ENCODE measurements around the gene UBR4.

DNA sequence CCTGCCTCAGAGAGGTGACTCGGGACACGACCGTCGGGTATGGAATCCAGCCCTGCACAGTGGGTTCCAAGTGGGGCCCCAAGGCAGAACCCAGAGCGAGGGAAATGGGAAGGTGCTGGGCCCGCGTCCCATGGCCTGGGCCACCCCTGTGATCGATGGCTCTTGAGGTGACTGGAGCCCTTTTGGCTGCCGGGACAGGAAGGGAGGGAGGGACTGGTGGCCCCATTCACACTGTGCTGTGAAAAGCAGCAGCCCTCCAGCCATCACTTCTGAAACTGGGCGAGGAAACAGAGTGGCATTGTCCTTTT lies 143.2 kb downstream of the UBR4 start:
- TF ChIP-seq, protein P1, sequence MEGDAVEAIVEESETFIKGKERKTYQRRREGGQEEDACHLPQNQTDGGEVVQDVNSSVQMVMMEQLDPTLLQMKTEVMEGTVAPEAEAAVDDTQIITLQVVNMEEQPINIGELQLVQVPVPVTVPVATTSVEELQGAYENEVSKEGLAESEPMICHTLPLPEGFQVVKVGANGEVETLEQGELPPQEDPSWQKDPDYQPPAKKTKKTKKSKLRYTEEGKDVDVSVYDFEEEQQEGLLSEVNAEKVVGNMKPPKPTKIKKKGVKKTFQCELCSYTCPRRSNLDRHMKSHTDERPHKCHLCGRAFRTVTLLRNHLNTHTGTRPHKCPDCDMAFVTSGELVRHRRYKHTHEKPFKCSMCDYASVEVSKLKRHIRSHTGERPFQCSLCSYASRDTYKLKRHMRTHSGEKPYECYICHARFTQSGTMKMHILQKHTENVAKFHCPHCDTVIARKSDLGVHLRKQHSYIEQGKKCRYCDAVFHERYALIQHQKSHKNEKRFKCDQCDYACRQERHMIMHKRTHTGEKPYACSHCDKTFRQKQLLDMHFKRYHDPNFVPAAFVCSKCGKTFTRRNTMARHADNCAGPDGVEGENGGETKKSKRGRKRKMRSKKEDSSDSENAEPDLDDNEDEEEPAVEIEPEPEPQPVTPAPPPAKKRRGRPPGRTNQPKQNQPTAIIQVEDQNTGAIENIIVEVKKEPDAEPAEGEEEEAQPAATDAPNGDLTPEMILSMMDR (IDR thresholded peaks at IDR 0.05; ENCODE audit: poor library complexity, severe bottlenecking) = no peak
- TF ChIP-seq SMC3 (conservative IDR thresholded peaks at IDR 0.05; ENCODE audit: poor library complexity) (no peak), POLR2AphosphoS5 (IDR thresholded peaks at IDR 0.05) (no peak), TAF1 (IDR thresholded peaks at IDR 0.05; ENCODE audit: low read depth) (no peak), EZH2 (IDR thresholded peaks at IDR 0.05; ENCODE audit: borderline replicate concordance, insufficient read depth, low read length, poor library complexity, severe bottlenecking) (no peak), EP300 (conservative IDR thresholded peaks at IDR 0.05; ENCODE audit: poor library complexity, severe bottlenecking) (no peak), RAD21 (conservative IDR thresholded peaks at IDR 0.05) (no peak)
- TF ChIP-seq, protein P2, sequence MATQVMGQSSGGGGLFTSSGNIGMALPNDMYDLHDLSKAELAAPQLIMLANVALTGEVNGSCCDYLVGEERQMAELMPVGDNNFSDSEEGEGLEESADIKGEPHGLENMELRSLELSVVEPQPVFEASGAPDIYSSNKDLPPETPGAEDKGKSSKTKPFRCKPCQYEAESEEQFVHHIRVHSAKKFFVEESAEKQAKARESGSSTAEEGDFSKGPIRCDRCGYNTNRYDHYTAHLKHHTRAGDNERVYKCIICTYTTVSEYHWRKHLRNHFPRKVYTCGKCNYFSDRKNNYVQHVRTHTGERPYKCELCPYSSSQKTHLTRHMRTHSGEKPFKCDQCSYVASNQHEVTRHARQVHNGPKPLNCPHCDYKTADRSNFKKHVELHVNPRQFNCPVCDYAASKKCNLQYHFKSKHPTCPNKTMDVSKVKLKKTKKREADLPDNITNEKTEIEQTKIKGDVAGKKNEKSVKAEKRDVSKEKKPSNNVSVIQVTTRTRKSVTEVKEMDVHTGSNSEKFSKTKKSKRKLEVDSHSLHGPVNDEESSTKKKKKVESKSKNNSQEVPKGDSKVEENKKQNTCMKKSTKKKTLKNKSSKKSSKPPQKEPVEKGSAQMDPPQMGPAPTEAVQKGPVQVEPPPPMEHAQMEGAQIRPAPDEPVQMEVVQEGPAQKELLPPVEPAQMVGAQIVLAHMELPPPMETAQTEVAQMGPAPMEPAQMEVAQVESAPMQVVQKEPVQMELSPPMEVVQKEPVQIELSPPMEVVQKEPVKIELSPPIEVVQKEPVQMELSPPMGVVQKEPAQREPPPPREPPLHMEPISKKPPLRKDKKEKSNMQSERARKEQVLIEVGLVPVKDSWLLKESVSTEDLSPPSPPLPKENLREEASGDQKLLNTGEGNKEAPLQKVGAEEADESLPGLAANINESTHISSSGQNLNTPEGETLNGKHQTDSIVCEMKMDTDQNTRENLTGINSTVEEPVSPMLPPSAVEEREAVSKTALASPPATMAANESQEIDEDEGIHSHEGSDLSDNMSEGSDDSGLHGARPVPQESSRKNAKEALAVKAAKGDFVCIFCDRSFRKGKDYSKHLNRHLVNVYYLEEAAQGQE (IDR thresholded peaks at IDR 0.05; ENCODE audit: borderline replicate concordance) = no peak
